Measurements from ENCODE around the gene FAM13C. TPM values are rescaled to one million over a fixed set of nuclear protein-coding genes. Genes with fewer than 3 reads are reported as not detected.

The FAM13C gene
- total RNA-seq, 3 donors from 2014 or later (not counting 1 experiment from before 2014, with no cell fraction given) = not detected

DNA sequence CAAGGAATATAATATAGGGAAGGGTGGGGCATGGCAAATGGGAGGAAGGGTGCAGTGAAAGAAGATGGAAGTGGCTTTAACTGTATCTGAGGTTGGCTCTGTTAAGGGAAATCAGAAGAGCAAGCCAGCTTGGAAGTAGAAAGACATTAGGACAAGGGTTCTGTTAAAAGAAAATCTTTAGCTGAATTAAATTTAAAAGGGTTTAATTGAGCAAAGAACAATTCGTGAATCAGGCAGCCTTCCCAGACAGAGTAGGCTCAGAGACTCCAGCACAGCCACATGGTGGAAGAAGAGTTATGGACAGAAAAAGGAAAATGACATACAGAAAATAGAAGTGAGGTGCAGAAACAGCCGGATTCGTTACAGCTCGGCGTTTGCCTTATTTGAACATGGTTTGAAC, 42.0 kb downstream of the FAM13C start:
- Histone ChIP-seq H3K4me1 (ENCODE audit: control insufficient read depth, insufficient read depth, low read length) (no peaks in the 10 kb centered on the region), H3K9me3 (ENCODE audit: control insufficient read depth, insufficient read depth, low read length) (no peaks in the 10 kb centered on the region), H3K27me3 (ENCODE audit: control insufficient read depth, insufficient read depth, low read length) (no peaks in the 10 kb centered on the region), H3K36me3 (ENCODE audit: control insufficient read depth, insufficient read depth, low read length) (no peaks in the 10 kb centered on the region), H3K4me3 (ENCODE audit: low read length) (no peak overlapping the region), H3K27ac (ENCODE audit: low read length) (no peak overlapping the region)
- Mint-ChIP-seq H3K4me3 (no peak overlapping the region), H3K27me3 (ENCODE audit: low read depth in 2 of 2) (no peaks in the 10 kb centered on the region), H3K36me3 (no peaks in the 10 kb centered on the region), H3K4me1 (no peaks in the 10 kb centered on the region), H3K27ac (no peak overlapping the region), H3K9me3 (peaks cover 9% of the 10 kb centered on the region in 2 donors)
- DNase-seq (no peak), ATAC-seq (no peak)
- intact Hi-C loops (cut with micrococcal nuclease) = no loop called here
- 89% methylated on average over 5 of the region's 5 CpGs for WGBS (ENCODE audit: insufficient coverage)
- no peak for TF ChIP-seq CTCF (IDR thresholded peaks at IDR 0.05)

DNA sequence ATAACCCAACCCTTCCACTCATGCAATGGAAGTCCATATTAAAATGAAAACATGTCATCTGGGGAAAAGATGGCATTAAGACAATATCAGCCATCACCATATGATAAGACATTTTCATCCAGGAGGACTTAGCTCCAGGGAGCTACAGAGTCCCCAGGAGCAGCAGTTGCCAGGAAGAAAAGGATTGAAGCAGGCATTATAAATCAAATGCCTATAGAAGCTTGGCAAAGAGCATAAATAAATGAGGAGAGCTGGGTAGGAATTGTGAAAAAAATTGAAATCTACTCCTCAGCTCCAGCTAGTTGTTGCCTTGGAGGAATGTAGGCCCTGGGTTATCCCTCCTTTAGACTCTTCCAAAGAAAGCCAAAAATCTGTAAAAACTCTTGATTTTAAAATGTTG, 42.5 kb downstream of the FAM13C start:
- no peak for ATAC-seq
- no peak overlapping the region for H3K27ac ChIP-seq (ENCODE audit: low read length)
- H3K4me1 ChIP-seq (ENCODE audit: control insufficient read depth, insufficient read depth, low read length) = no peaks in the 10 kb centered on the region
- no peak overlapping the region for H3K4me3 ChIP-seq (ENCODE audit: low read length)
- no peak overlapping the region for H3K4me3 Mint-ChIP-seq
- H3K36me3 ChIP-seq (ENCODE audit: control insufficient read depth, insufficient read depth, low read length) = no peaks in the 10 kb centered on the region
- H3K36me3 Mint-ChIP-seq = no peaks in the 10 kb centered on the region
- H3K27me3 ChIP-seq (ENCODE audit: control insufficient read depth, insufficient read depth, low read length) = no peaks in the 10 kb centered on the region
- H3K9me3 Mint-ChIP-seq = peaks cover 9% of the 10 kb centered on the region in 2 donors
- TF ChIP-seq CTCF (IDR thresholded peaks at IDR 0.05) = no peak
- DNase-seq = no peak
- H3K4me1 Mint-ChIP-seq = no peaks in the 10 kb centered on the region
- no peaks in the 10 kb centered on the region for H3K27me3 Mint-ChIP-seq (ENCODE audit: low read depth in 2 of 2)
- intact Hi-C loops (cut with micrococcal nuclease) = no loop called here
- H3K27ac Mint-ChIP-seq = no peak overlapping the region
- H3K9me3 ChIP-seq (ENCODE audit: control insufficient read depth, insufficient read depth, low read length) = no peaks in the 10 kb centered on the region

- DNase-seq (no peak), ATAC-seq (no peak)
- H3K27me3 ChIP-seq (ENCODE audit: control insufficient read depth, insufficient read depth, low read length) = no peaks in the 10 kb centered on the region
- no peaks in the 10 kb centered on the region for H3K4me1 Mint-ChIP-seq
- H3K36me3 ChIP-seq (ENCODE audit: control insufficient read depth, insufficient read depth, low read length) = no peaks in the 10 kb centered on the region
- H3K9me3 ChIP-seq (ENCODE audit: control insufficient read depth, insufficient read depth, low read length) = no peaks in the 10 kb centered on the region
- H3K4me3 Mint-ChIP-seq = no peak overlapping the region
- intact Hi-C loops (cut with micrococcal nuclease) = no loop called here
- H3K27ac ChIP-seq (ENCODE audit: low read length) = no peak overlapping the region
- no peak overlapping the region for H3K4me3 ChIP-seq (ENCODE audit: low read length)
- no peaks in the 10 kb centered on the region for H3K4me1 ChIP-seq (ENCODE audit: control insufficient read depth, insufficient read depth, low read length)
- TF ChIP-seq CTCF (IDR thresholded peaks at IDR 0.05) = no peak
- WGBS (ENCODE audit: insufficient coverage) = 71% methylated on average over 1 of the region's 2 CpGs
- H3K9me3 Mint-ChIP-seq = peaks cover 7 to 10% of the 10 kb centered on the region in 2 donors
- no peak overlapping the region for H3K27ac Mint-ChIP-seq
- no peaks in the 10 kb centered on the region for H3K36me3 Mint-ChIP-seq
- H3K27me3 Mint-ChIP-seq (ENCODE audit: low read depth in 2 of 2) = no peaks in the 10 kb centered on the region
These were observed 45.3 kb downstream of the FAM13C start for GRCh38 chr10:59317066-59317465.

DNA sequence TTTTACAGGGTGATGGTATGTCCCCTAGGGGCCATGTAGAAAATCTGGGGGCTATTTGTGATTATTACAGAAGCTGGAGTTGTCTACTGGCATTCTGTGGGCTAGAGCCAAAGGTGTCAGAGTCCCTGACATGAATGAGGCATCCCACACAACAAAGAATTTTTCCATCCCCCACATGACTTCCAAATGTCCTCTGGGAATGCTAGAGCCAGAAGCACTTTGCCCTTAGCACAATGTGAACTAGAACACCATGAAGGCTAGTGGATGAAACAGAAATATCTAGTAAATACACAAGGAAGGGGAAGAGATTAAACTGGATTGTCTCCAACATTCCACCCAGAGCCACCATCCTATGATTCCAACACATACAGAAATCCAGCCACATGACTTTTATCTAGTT, 46.9 kb downstream of the FAM13C start:
- peaks cover 4 to 6% of the 10 kb centered on the region in 2 donors for H3K9me3 Mint-ChIP-seq
- no peaks in the 10 kb centered on the region for H3K9me3 ChIP-seq (ENCODE audit: control insufficient read depth, insufficient read depth, low read length)
- no peak for ATAC-seq
- no peaks in the 10 kb centered on the region for H3K27me3 Mint-ChIP-seq (ENCODE audit: low read depth in 2 of 2)
- H3K36me3 ChIP-seq (ENCODE audit: control insufficient read depth, insufficient read depth, low read length) = no peaks in the 10 kb centered on the region
- no peaks in the 10 kb centered on the region for H3K27me3 ChIP-seq (ENCODE audit: control insufficient read depth, insufficient read depth, low read length)
- H3K4me3 ChIP-seq (ENCODE audit: low read length) = no peak overlapping the region
- no peaks in the 10 kb centered on the region for H3K4me1 Mint-ChIP-seq
- no peak overlapping the region for H3K27ac Mint-ChIP-seq
- H3K27ac ChIP-seq (ENCODE audit: low read length) = no peak overlapping the region
- no peaks in the 10 kb centered on the region for H3K4me1 ChIP-seq (ENCODE audit: control insufficient read depth, insufficient read depth, low read length)
- intact Hi-C loops (cut with micrococcal nuclease) = no loop called here
- no peak for TF ChIP-seq CTCF (IDR thresholded peaks at IDR 0.05)
- DNase-seq = no peak
- no peak overlapping the region for H3K4me3 Mint-ChIP-seq
- H3K36me3 Mint-ChIP-seq = no peaks in the 10 kb centered on the region

All from natural killer cell (primary cell).